SU-DHL-6 (cell line): ENCODE measurements around the gene HCN1.

ENCODE experiments used
- CTCF ChIP-seq: fragments of 200-600 bp; sonication (generic); IDR thresholded peaks from one replicate; pipeline ENCODE4 v1.5.1; 2017; ENCODE audit warnings: antibody characterized with exemption, mild to moderate bottlenecking, low read length, moderate library complexity; ENCODE audit not compliant: insufficient read depth, poor library complexity, severe bottlenecking
- EZH2phosphoT487 ChIP-seq: fragments of 200-600 bp; sonication (generic), shearing (Covaris generic); conservative IDR thresholded peaks from 2 replicates; pipeline ENCODE4 v1.6.1; 2018; ENCODE audit warnings: mild to moderate bottlenecking, antibody characterized with exemption, low read length, moderate library complexity, mixed read lengths

GRCh38 chr5:45335346-45335745, 360.8 kb downstream of the HCN1 start:
- TF ChIP-seq CTCF: no peak
- TF ChIP-seq EZH2phosphoT487: no peak
